Gastrocnemius medialis (tissue), 4 donors: ENCODE data around the gene ZNF646.

ENCODE experiments used
- POLR2A ChIP-seq, 2 donors: fragments of 450-650 bp; IDR thresholded peaks; one replicate each; pipeline ENCODE4 v1.6.1; 2017; ENCODE audit warnings: antibody characterized with exemption in 2 of 2, mild to moderate bottlenecking in 2 of 2, moderate library complexity in 2 of 2
- TF ChIP-seq, protein P1 (sequence below), 5 experiments: fragments of 450-650 bp in 3 of 5; fragments of 200-600 bp in 2 of 5; sonication (generic) in 2 of 5; IDR thresholded peaks in 4 of 5; conservative IDR thresholded peaks in 1 of 5; 1 replicate in 4 of 5; 2 replicates in 1 of 5; pipeline ENCODE4 v1.5.1; 2016 to 2019; ENCODE audit warnings: antibody characterized with exemption in 5 of 5, mild to moderate bottlenecking in 3 of 5, moderate library complexity in 3 of 5

DNA sequence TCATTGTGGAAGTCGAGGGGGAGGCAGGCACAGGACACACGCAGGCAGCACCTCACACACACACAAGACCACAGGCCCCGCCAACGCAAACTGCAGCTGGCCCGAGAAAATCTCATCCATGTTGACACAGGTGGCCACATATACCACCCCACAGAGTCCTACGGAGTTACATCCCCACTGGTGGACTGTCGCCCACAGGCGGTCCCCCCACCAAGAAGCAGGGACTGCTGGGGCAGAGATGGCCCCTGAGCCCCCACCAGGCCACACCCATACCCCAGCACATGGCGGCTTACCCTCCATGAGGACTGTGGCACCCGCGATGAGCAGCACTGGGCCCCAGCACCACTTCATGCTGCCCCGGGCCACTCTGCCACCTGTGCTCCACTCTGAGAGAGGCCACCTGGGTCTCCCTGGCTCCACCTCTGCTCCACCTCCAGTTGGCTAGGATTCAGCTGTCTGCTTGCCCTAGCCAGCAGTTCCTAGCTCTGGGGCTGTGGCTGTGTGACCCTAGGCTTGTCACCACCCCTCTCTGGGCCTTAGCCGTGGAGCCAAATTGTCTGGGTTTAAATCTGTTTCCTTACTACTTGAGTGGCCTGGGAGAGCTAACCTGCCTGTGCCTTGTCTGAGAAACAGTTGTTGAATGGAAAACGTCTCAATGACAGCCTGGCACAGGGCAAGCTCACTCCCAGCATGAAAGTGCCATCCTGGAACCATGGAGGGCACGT lies 14.4 kb downstream of the ZNF646 start, which contains the start of gene PRSS53:
- no peak for TF ChIP-seq POLR2A (IDR thresholded peaks at IDR 0.05)
- TF ChIP-seq, protein P1, sequence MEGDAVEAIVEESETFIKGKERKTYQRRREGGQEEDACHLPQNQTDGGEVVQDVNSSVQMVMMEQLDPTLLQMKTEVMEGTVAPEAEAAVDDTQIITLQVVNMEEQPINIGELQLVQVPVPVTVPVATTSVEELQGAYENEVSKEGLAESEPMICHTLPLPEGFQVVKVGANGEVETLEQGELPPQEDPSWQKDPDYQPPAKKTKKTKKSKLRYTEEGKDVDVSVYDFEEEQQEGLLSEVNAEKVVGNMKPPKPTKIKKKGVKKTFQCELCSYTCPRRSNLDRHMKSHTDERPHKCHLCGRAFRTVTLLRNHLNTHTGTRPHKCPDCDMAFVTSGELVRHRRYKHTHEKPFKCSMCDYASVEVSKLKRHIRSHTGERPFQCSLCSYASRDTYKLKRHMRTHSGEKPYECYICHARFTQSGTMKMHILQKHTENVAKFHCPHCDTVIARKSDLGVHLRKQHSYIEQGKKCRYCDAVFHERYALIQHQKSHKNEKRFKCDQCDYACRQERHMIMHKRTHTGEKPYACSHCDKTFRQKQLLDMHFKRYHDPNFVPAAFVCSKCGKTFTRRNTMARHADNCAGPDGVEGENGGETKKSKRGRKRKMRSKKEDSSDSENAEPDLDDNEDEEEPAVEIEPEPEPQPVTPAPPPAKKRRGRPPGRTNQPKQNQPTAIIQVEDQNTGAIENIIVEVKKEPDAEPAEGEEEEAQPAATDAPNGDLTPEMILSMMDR (IDR thresholded peaks at IDR 0.05 in 4 of 5, conservative IDR thresholded peaks at IDR 0.05 in 1 of 5), result no peak
